Skeletal muscle tissue (tissue), 4 donors: ENCODE data around the gene NDUFA9. TPM values are rescaled to one million over a fixed set of nuclear protein-coding genes. Genes with fewer than 3 reads are reported as not detected.
A peak's percentile ranks its signal among the peaks of the same experiment; 100 is the strongest.

Source experiments
- H3K27ac ChIP-seq: one replicate; pipeline ENCODE4 v1.7.0; 2013; ENCODE audit warnings: mild to moderate bottlenecking, low read depth, low read length, inconsistent platforms
- H3K27me3 ChIP-seq, 3 donors: one replicate each; pipeline ENCODE4 v1.7.0; 2013; ENCODE audit warnings: low read length in 3 of 3; ENCODE audit not compliant: control insufficient read depth in 3 of 3, insufficient read depth in 3 of 3
- H3K36me3 ChIP-seq, 3 donors: one replicate each; pipeline ENCODE4 v1.7.0; 2013; ENCODE audit warnings: low read length in 3 of 3; ENCODE audit not compliant: control insufficient read depth in 3 of 3, insufficient read depth in 3 of 3
- H3K4me1 ChIP-seq, 3 donors: one replicate each; pipeline ENCODE4 v1.7.0; 2013; ENCODE audit warnings: low read length in 3 of 3, mild to moderate bottlenecking in 3 of 3; ENCODE audit not compliant: control insufficient read depth in 3 of 3, insufficient read depth in 3 of 3
- H3K4me3 ChIP-seq, 3 donors: one replicate each; pipeline ENCODE4 v1.7.0; 2013; ENCODE audit warnings: low read length in 3 of 3
- H3K9ac ChIP-seq, 3 donors: one replicate each; pipeline ENCODE4 v1.7.0; 2013; ENCODE audit warnings: low read length in 3 of 3, mild to moderate bottlenecking in 3 of 3, moderate library complexity in 2 of 3, low read depth in 1 of 3
- H3K9me3 ChIP-seq, 3 donors: one replicate each; pipeline ENCODE4 v1.7.0; 2013; ENCODE audit warnings: low read length in 3 of 3; ENCODE audit not compliant: control insufficient read depth in 3 of 3
- total RNA-seq: library from RNA; depleted of rRNA; stranded (reverse); fragments of >200 nt; gene quantifications from one replicate; pipeline ENCODE4 v1.2.3, GENCODE V29; 2014
- donor health status: Osteomylitis.

NDUFA9 gene
- total RNA-seq, 1 donor from 2014 or later: 38.6 TPM

DNA sequence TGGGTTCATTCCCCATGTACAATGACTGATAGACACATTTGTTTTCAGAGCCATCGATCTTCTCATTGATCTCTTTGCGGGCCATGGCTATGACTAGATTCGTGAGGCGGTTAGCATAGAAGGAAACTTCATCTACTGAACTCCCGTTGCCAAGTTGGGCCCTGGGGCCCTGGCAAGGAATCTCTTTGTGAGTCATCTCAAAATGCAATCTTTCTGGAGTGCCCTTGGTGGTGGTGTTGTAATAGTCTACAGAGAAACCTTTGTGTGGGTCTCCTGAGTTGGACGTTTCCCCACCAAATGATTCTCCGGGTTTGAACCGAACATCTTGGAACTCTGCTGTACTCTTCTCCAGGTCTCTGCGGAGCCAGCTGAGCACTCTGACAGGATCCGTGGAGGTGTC lies 20.5 kb upstream of the NDUFA9 start:
- Histone ChIP-seq H3K27me3 (no peaks in the 10 kb centered on the region), H3K36me3 (no peaks in the 10 kb centered on the region), H3K4me1 (no peaks in the 10 kb centered on the region), H3K4me3 (no peak overlapping the region), H3K9ac (no peak overlapping the region), H3K9me3 (peaks cover 0 to 2% (median 0%) of the 10 kb centered on the region in 3 donors), H3K27ac (no peak overlapping the region)

DNA sequence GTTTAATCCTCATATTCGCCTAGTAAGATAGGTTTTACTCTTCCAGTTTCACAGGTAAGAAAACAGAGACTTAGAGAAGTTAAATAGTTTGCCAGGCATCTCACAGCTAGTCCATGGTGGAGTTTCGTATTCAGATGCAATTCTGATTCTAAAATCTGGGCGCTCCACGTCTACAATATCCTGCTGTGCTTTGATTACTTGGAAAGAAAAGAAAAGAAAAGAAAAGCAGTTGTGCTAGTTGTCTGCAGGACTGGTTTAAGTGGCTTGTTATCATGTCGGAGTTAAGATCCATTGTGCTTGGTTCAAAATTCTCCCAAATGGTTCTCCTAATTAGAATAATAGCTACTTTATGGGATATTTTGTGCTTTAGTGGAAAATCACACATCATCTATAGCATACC lies 18.7 kb upstream of the NDUFA9 start:
- Histone ChIP-seq H3K9me3 (peaks cover 0 to 2% (median 0%) of the 10 kb centered on the region in 3 donors), H3K4me1 (no peaks in the 10 kb centered on the region), H3K36me3 (no peaks in the 10 kb centered on the region), H3K4me3 (no peak overlapping the region), H3K9ac (no peak overlapping the region), H3K27ac (no peak overlapping the region), H3K27me3 (no peaks in the 10 kb centered on the region)

DNA sequence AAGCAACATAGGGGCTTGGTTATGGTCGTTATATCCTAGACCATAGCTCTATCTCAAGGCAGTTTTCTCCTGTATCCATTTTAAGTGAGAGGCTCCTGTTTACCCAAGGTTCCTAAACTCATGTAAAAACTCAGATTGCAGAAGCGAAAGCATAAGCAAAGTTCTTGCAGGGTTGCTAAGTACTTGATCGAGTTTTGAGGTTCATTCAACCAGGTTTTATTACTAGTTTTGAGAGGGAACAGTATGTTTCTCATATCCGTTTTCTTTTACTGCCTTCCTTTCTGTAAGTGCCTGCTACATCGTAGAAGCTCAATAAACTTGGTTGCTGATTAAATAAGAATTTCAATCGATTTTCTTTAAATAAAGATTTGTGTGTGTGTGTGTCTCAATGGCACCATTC lies 5.2 kb upstream of the NDUFA9 start:
- H3K4me3 ChIP-seq: no peak overlapping the region
- no peaks in the 10 kb centered on the region for H3K9me3 ChIP-seq
- H3K9ac ChIP-seq: no peak overlapping the region
- H3K36me3 ChIP-seq: no peaks in the 10 kb centered on the region
- no peaks in the 10 kb centered on the region for H3K27me3 ChIP-seq
- peaks cover 4 to 7% (median 4%) of the 10 kb centered on the region in 3 donors for H3K4me1 ChIP-seq
- H3K27ac ChIP-seq: no peak overlapping the region

GRCh38 chr12:4645023-4645422 lies 3.9 kb upstream of the NDUFA9 start:
- H3K9me3 ChIP-seq: no peaks in the 10 kb centered on the region
- no peak overlapping the region for H3K27ac ChIP-seq
- no peaks in the 10 kb centered on the region for H3K27me3 ChIP-seq
- peaks cover 4 to 13% (median 7%) of the 10 kb centered on the region in 3 donors for H3K4me1 ChIP-seq
- H3K9ac ChIP-seq: no peak overlapping the region
- H3K36me3 ChIP-seq: no peaks in the 10 kb centered on the region
- no peak overlapping the region for H3K4me3 ChIP-seq

DNA sequence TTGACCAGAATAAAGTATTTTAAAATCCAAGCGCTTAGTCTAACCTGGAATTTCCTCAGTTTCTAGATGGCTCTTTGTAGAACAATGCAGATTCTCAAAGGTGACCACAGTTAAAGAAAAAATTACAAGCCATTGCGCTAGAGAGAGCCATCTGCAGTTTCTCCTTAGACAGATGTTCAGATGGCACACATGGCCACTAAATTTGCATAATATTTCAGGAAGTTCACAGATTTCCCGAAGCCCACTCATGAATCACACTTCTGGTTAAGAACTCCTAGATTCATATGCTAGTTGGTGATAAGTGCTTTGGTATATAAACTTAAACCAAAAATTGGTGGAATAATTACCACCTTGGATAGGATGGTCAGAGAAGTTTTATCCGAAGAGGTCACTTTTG lies 812 bp upstream of the NDUFA9 start:
- H3K4me3 ChIP-seq: peak overlapping the region; percentile 89 to 100 (median 92)
- peak overlapping the region; percentile 84 to 95 (median 93) for H3K9ac ChIP-seq
- H3K36me3 ChIP-seq: peaks cover 0 to 2% (median 0%) of the 10 kb centered on the region in 3 donors
- no peaks in the 10 kb centered on the region for H3K27me3 ChIP-seq
- H3K27ac ChIP-seq: peak overlapping the region; percentile 81
- H3K9me3 ChIP-seq: no peaks in the 10 kb centered on the region
- H3K4me1 ChIP-seq: peaks cover 15 to 23% (median 21%) of the 10 kb centered on the region in 3 donors

DNA sequence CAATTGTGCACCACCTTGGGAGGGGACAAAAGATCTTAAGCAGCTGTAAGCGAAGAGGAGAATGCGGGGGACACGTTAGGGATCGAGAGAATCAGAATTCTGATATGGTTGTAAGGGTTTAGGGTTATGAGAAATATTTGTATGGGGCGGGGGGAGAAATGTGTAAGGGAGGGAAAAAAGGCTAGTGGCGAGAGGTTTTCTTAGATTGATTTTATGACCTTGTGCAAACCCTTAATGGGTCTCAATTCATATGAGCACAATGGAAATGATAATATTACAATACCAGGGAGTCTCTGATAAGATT lies 396 bp downstream of the NDUFA9 start:
- Histone ChIP-seq H3K4me1 (peaks cover 15 to 23% (median 21%) of the 10 kb centered on the region in 3 donors), H3K4me3 (peak overlapping the region; percentile 89 to 100 (median 92)), H3K9ac (peak overlapping the region; percentile 84 to 95 (median 93)), H3K27me3 (no peaks in the 10 kb centered on the region), H3K36me3 (peaks cover 0 to 3% (median 2%) of the 10 kb centered on the region in 3 donors), H3K27ac (peak overlapping the region; percentile 81), H3K9me3 (no peaks in the 10 kb centered on the region)

GRCh38 chr12:4653257-4653656 lies 4.3 kb downstream of the NDUFA9 start:
- Histone ChIP-seq H3K9me3 (no peaks in the 10 kb centered on the region), H3K27ac (no peak overlapping the region), H3K4me1 (peaks cover 11 to 18% (median 14%) of the 10 kb centered on the region in 3 donors), H3K9ac (no peak overlapping the region), H3K4me3 (no peak overlapping the region), H3K27me3 (no peaks in the 10 kb centered on the region), H3K36me3 (peaks cover 18 to 38% (median 34%) of the 10 kb centered on the region in 3 donors)

GRCh38 chr12:4653691-4654090 lies 4.8 kb downstream of the NDUFA9 start:
- H3K4me3 ChIP-seq: no peak overlapping the region
- peaks cover 18 to 39% (median 34%) of the 10 kb centered on the region in 3 donors for H3K36me3 ChIP-seq
- H3K27me3 ChIP-seq: no peaks in the 10 kb centered on the region
- H3K27ac ChIP-seq: no peak overlapping the region
- peaks cover 11 to 18% (median 14%) of the 10 kb centered on the region in 3 donors for H3K4me1 ChIP-seq
- H3K9ac ChIP-seq: no peak overlapping the region
- H3K9me3 ChIP-seq: no peaks in the 10 kb centered on the region

- no peaks in the 10 kb centered on the region for H3K4me1 ChIP-seq
- H3K9me3 ChIP-seq: no peaks in the 10 kb centered on the region
- no peak overlapping the region for H3K9ac ChIP-seq
- H3K27me3 ChIP-seq: no peaks in the 10 kb centered on the region
- peaks cover 61 to 91% (median 80%) of the 10 kb centered on the region in 3 donors for H3K36me3 ChIP-seq
- no peak overlapping the region for H3K4me3 ChIP-seq
- no peak overlapping the region for H3K27ac ChIP-seq
Measured at GRCh38 chr12:4663971-4664505, 15.1 kb downstream of the NDUFA9 start.

DNA sequence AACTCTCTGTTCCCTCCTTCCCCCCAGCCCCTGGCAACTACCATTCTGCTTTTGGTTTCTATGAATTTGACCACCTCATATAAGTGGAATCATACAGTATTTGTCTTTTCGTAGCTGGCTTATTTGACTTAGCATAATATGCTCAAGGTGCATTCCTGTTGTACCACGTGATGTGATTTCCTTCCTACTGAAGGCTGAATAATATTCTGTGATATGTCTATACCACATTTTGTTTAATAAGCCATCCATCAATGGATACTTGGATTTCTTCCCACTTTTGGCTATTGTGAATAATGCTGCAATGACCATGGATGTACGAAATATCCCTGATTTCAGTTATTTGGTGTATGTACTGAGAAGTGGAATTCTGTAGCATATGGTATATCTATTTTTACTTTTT lies 16.3 kb downstream of the NDUFA9 start:
- Histone ChIP-seq H3K9ac (no peak overlapping the region), H3K27me3 (no peaks in the 10 kb centered on the region), H3K9me3 (no peaks in the 10 kb centered on the region), H3K36me3 (peaks cover 59 to 91% (median 80%) of the 10 kb centered on the region in 3 donors), H3K4me3 (no peak overlapping the region), H3K27ac (no peak overlapping the region), H3K4me1 (no peaks in the 10 kb centered on the region)
